Stimulated activated naive CD8-positive, alpha-beta T cell treated with anti-CD3 and anti-CD28 coated beads, Interleukin-15, Interleukin-2, amounts not matched to agents 100 ng/mL and 50 ng/mL, for 24 hours (primary cell): ENCODE data around the gene USP10.
"Not testable (repeated sequence)": the region's sequence is repeated elsewhere in the genome, so short reads cannot be mapped to it uniquely, and the experiment has no call there.

ENCODE experiments used
- H3K27ac Mint-ChIP-seq: one replicate; pipeline ENCODE4 v1.8.0; 2021; ENCODE audit warnings: mild to moderate bottlenecking, mixed read lengths
- H3K27me3 Mint-ChIP-seq: one replicate; pipeline ENCODE4 v1.8.0; 2021; ENCODE audit warnings: mixed read lengths
- H3K36me3 Mint-ChIP-seq: one replicate; pipeline ENCODE4 v1.8.0; 2021; ENCODE audit warnings: low read depth, mixed read lengths
- H3K4me1 Mint-ChIP-seq: one replicate; pipeline ENCODE4 v1.8.0; 2021; ENCODE audit warnings: low read depth, mixed read lengths
- H3K4me3 Mint-ChIP-seq: one replicate; pipeline ENCODE4 v1.8.0; 2021; ENCODE audit warnings: mild to moderate bottlenecking, mixed read lengths
- H3K9me3 Mint-ChIP-seq: one replicate; pipeline ENCODE4 v1.8.0; 2021; ENCODE audit warnings: mixed read lengths

The USP10 gene

DNA sequence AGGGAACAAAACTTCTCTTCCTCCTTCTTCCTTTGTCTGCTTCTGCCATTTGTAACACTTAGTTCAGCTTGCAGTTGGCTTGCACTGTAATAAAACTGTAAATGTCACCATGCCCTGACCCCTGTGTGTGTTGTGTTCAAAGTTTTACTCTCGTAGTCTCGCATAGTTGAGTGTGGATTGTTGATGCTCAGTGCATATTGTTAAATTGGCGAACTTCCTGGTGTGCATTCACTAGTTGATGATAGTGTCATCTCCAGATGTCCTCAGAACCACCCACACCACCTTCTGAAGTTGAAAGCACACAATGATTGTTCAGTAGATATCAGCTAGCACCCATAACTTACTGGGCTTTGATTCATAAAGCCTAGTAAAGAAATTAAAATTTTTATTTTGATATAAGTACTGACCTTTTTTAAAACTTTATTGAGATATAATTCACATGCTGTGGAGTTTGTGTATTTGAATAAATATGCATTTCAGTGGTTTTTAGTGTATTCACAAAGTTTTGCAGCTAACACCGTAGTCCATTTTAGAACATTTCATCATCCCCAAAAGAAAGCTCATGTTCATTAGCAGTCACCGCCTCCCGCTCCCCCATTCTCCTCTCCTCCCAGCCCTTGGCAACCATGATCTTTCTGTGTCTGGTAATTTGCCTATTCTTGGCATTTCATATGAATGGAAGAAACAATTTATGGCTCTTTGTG is 25.0 kb downstream of the USP10 start:
- H3K27ac Mint-ChIP-seq: peak overlapping the region; percentile 53
- H3K4me3 Mint-ChIP-seq: peak overlapping the region; percentile 8

DNA sequence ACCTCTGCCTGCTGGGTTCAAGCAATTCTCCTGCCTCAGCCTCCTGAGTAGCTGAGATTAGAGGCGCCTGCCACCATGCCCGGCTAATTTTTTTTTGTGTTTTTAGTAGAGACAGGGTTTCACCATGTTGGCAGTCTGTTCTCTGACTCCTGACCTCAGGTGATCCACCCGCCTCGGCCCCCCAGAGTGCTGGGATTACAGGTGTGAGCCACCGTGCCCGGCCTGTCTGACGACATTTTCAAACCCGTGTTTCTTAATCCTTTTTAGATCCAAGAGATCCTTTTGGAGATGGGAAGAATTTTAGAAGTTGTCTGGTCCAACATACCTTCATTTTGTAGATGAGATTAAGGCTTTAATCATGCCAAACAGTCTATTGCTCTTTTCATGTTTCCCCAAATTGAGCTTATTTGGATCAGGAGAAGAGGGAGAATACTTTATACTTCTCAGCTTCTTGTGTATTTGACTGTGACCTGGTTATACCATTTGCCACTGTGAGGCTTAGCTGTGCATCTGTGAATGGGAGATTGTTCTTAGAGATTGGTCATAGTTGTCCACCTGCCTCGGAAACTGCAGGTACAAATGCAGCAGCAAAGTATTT is 25.8 kb downstream of the USP10 start:
- Mint-ChIP-seq H3K27ac (peak overlapping the region; percentile 23), H3K4me3 (peak overlapping the region; percentile 70), H3K4me1 (peaks cover 85% of the 10 kb centered on the region), H3K27me3 (no peaks in the 10 kb centered on the region), H3K36me3 (peaks cover 15% of the 10 kb centered on the region), H3K9me3 (no peaks in the 10 kb centered on the region)

More for the DNA sequence above, 25.0 kb downstream of the USP10 start:
- Mint-ChIP-seq H3K9me3 (no peaks in the 10 kb centered on the region), H3K4me1 (peaks cover 80% of the 10 kb centered on the region), H3K27me3 (no peaks in the 10 kb centered on the region), H3K36me3 (peaks cover 19% of the 10 kb centered on the region)

DNA sequence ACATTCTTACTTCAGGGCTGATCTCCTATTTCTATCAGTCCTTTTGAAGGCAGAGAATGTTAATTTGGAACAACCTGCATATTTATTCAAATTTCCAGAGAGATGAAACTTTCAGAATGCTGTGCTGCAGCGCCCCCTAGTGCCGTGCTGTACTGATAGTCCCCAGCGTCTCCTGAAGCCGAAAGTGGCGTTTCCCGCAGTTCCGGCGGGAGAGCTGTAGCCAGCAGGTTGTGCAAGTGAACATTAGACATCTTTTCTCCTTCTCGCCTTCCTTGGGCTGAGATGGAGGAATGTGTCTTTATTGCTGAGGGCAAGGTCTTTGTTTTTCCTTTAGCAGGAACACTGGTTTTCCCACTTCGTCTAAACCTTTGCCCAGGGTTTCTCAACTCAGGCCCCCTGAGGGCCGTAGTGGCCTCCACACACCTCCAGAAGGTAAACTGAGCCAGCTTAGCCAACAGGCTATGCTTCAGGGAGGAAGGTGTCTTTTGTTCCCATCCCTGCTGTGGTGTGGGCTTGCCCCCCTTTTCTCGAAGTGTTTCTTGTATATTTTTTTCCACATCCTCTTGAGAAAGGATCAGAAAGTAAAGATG is 26.4 kb downstream of the USP10 start:
- Mint-ChIP-seq H3K27ac (peak overlapping the region; percentile 76), H3K4me1 (peaks cover 89% of the 10 kb centered on the region), H3K27me3 (no peaks in the 10 kb centered on the region), H3K36me3 (peaks cover 15% of the 10 kb centered on the region), H3K4me3 (peak overlapping the region; percentile 70), H3K9me3 (no peaks in the 10 kb centered on the region)

DNA sequence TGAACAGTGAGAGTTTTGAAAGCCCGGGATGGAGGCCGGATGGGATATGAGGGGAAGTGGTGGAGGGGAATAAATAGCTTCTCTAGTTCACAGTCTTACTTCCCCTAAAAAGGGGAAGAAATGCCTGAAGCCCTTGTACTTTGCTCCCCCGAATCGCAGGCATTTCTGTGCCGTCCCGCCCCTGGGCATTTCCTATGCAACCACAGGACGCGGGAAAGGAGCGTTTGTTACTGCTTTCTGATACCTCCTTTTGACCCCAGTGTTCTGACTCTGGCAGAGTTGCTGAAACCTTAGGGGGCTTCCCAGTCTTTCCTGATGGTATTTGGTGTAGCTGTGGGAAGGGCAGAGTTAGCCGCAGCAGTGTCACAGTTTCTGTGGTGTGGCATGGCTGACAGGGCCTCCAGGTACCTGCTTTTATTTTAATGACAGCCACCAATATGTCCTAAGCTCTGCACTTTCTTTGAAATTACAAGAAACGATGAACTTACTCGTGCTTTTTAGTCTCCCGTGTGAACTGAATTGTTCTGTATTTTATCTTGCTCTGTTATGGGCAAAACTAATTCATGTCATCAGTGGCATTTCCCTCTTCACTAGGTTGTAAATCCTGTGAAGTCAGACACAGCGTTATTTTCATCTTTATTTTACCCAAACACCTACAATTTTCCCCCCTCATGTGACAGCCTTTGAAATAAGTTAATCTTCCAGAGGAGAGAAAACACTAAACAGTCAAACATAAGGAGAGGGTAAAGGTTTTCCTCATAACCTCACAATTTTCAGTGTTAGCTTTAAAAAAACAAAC is 27.1 kb downstream of the USP10 start:
- Mint-ChIP-seq H3K4me1 (peaks cover 94% of the 10 kb centered on the region), H3K36me3 (peaks cover 13% of the 10 kb centered on the region), H3K27ac (peak overlapping the region; percentile 76), H3K9me3 (no peaks in the 10 kb centered on the region), H3K27me3 (no peaks in the 10 kb centered on the region), H3K4me3 (peak overlapping the region; percentile 70)

DNA sequence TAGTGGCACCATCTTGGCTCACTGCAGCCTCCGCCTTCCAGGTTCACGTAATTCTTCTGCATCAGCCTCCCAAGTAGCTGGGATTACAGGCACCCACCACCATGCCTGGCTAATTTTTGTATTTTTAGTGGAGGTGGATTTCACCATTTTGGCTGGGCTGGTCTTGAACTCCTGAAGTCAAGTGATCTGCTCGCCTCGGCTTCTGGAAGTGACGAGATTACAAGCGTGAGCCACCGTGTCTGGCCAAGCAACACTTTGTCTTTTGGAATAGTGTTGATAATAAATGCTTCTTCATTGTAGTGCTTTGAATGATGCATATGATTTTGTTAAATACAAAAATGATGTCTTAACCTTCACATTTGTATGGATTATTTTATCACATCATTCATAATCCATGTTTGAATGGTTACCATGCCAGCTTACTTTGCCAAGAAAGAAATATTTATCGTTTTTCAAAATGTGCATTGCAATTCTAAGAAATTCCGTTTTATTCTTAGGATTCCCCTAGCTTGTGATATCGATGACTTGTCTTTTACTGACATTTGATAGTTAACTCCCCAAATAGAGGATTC is 29.1 kb downstream of the USP10 start:
- peaks cover 84% of the 10 kb centered on the region for H3K4me1 Mint-ChIP-seq
- H3K27ac Mint-ChIP-seq: no peak overlapping the region
- no peak overlapping the region for H3K4me3 Mint-ChIP-seq

DNA sequence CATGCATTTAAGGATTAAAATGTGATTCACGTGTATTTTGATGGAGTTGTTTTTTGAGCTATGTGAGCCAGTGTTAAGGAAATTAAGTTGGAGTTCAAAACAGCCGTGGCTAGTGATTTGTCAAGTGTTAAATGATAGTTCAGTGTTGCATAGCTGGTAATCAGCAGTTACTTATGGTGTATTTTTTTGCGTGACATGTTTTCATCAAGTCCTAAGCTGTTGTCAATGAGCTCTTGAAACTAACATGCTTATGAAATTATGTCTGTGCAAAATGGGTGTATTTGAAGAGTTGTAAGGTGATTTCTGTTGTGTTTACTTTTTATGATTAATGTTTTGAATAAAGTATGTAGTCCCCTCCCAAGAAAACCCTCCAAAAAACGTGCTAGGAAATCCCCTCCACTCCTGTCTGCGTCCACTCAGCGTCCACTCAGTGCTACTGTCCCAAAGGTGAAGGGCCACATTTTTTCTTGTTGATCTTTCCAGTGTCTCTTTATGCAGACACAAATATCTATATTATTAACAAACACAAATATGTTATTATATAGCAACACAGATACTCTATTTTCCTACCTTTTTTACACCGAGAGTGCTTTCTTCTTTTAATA is 30.0 kb downstream of the USP10 start:
- Mint-ChIP-seq H3K36me3 (peaks cover 21% of the 10 kb centered on the region), H3K27ac (peak overlapping the region; percentile 49), H3K4me3 (peak overlapping the region; percentile 35), H3K4me1 (peaks cover 80% of the 10 kb centered on the region), H3K9me3 (no peaks in the 10 kb centered on the region), H3K27me3 (no peaks in the 10 kb centered on the region)

More for the DNA sequence above, 29.1 kb downstream of the USP10 start:
- Mint-ChIP-seq H3K36me3 (peaks cover 16% of the 10 kb centered on the region), H3K9me3 (no peaks in the 10 kb centered on the region), H3K27me3 (no peaks in the 10 kb centered on the region)

DNA sequence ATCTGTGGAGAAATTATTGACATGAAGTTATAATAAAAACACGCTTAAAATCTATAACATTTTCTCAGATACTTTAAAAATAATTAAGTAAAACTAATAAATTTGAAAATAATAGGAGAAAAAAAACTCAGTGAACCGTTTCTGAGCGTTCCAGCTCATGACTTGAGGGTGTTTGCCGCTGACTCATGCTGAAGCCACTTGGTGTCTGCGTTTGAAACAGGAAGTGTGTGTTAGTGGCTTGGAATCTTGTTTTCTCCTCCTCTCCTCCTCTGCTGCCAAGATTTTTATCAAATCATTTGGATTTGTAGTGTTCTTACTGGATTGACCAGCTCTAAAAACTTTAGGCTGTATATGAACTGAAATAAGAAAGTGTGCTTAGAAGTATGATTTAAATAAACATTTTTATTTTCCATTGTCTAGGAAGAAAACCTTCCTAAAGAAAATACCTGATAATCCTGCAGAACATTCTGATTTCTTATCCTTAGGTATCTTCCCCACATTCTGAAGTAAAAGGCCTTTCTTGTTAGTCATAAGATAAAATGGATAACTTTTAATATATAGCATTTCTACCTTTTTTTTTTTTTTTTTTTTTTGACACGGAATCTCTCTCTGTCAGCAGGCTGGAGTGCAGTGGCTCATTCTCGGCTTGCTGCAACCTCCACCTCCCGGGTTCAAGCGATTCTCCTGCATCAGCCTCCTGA is 30.8 kb downstream of the USP10 start:
- Mint-ChIP-seq H3K27me3 (no peaks in the 10 kb centered on the region), H3K4me1 (peaks cover 77% of the 10 kb centered on the region), H3K36me3 (peaks cover 25% of the 10 kb centered on the region), H3K9me3 (no peaks in the 10 kb centered on the region), H3K27ac (peak overlapping the region; percentile 40), H3K4me3 (peak overlapping the region; percentile 62)

DNA sequence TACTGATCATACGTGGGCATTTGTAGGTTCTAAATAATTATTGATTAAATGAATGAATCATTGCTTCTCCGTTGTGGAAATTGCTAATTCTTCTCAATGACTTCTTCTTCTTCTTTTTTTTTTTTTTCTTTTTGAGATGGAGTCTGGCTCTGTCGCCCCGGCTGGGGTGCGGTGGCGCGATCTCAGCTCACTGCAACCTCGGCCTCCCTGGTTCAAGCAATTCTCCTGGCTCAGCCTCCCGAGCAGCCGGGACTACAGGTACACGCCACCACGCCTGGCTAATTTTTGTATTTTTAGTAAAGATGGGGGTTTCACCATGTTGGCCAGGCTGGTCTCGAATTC is 32.5 kb downstream of the USP10 start:
- peaks cover 76% of the 10 kb centered on the region for H3K4me1 Mint-ChIP-seq
- H3K4me3 Mint-ChIP-seq, H3K27me3 Mint-ChIP-seq, H3K27ac Mint-ChIP-seq, H3K9me3 Mint-ChIP-seq: not testable (repeated sequence)
- H3K36me3 Mint-ChIP-seq: peaks cover 26% of the 10 kb centered on the region

DNA sequence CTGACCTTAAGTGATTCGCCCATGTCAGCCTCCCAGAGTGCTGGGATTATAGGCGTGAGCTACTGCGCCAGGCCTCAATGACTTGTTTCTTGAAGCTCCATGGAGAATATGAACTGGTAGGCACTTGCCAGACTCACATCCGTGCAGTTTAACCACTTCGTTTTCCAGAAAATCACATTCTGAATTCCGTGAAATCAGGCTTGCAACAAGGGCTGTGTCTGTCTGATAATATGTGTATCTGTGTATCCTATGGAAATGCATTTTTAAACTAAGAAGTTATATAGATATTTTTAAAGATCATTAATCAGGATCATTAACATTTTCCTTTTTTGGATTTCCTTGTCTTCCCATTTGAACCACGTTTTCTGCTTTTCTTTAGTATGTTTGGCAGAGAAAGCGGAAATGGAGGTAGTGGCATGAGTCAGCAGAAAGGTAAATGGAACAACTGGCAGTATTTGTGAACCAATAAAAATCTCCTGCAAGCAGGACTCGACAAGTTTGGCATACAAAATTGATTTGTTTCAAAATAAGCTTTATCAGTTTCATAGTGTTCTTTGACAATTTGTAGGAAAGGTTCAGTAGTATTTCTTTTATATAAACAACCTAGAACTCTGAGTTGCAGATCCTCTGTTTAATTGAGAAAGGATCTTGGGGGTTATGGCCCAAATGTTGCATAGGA is 33.0 kb downstream of the USP10 start:
- Mint-ChIP-seq H3K36me3 (peaks cover 25% of the 10 kb centered on the region), H3K27ac (no peak overlapping the region), H3K27me3 (no peaks in the 10 kb centered on the region), H3K9me3 (no peaks in the 10 kb centered on the region), H3K4me3 (no peak overlapping the region), H3K4me1 (peaks cover 76% of the 10 kb centered on the region)

DNA sequence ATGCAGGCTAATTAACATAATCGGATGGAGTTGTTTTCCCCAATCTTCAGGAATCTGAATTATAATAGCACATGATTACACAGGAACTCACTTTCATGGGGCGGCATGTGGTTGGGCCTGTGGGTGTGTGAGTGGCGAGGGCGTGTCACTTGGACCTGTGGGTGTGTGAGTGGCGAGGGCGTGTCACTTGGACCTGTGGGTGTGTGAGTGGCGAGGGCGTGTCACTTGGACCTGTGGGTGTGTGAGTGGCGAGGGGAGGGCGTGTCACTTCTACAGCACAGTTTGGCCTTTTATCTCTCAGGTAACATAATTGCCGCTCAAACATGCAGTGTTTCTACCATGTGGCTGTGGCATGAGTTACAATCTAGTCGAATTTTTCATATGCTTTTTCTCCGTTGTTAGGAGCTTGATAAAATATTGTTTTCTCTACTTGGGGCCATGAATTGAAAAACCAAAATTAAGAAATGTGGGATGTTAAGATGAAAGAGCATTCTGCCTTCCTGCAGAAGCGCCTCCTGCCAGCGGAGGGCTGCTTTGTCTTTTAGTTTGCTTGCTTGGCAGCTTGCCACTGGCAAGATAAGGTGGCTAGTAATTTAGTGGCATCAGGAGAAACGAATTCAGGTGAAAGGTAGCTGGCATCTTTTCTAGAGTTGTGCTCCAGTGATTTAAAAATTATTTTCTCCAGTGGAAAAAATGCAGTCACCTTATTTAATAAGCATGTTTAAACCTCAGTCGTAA is 36.2 kb downstream of the USP10 start:
- H3K4me1 Mint-ChIP-seq: peaks cover 75% of the 10 kb centered on the region
- H3K27me3 Mint-ChIP-seq: no peaks in the 10 kb centered on the region
- no peak overlapping the region for H3K4me3 Mint-ChIP-seq
- peaks cover 29% of the 10 kb centered on the region for H3K36me3 Mint-ChIP-seq
- H3K9me3 Mint-ChIP-seq: no peaks in the 10 kb centered on the region
- H3K27ac Mint-ChIP-seq: peak overlapping the region; percentile 47

DNA sequence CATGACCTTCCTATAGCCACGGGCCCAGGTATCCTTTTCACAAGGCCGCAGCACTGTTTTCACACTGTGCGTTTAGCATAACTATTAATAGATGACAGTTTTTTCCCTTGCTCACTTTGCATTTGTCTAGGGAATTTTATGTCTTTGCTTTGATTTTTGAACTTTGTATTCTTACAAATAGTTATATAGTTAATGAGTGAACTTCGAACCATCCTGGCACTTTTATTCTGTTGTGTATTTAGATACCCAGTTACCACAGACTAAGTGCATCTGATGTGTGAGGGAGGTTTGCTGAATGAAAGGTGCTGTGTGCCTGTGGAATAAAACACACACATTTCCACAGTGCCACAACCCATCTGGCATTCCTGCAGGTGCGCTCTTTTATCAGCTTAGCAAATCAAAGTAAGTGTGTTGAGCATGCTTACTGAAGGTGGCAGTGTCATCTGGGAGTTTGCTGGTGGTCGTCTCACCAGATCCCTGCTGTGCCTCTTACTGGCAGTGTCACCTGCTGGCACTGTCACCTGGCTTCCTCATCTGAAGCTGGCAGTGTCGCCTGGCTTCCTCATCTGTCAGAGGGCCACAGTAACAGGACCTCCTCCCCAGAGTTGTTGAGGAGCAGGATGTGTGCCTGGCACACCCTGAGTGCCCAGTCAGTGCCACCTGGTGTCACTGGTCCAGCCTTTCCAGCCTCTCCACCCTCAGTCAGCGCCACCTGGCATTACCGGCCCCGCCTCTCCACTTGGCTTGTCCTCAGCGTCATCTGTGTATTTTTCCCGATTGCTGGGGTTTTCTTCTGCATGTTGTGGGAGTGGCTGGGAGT is 37.6 kb downstream of the USP10 start:
- peaks cover 40% of the 10 kb centered on the region for H3K36me3 Mint-ChIP-seq
- no peaks in the 10 kb centered on the region for H3K9me3 Mint-ChIP-seq
- H3K27ac Mint-ChIP-seq: peak overlapping the region; percentile 65
- H3K27me3 Mint-ChIP-seq: no peaks in the 10 kb centered on the region
- H3K4me1 Mint-ChIP-seq: peaks cover 77% of the 10 kb centered on the region
- no peak overlapping the region for H3K4me3 Mint-ChIP-seq

DNA sequence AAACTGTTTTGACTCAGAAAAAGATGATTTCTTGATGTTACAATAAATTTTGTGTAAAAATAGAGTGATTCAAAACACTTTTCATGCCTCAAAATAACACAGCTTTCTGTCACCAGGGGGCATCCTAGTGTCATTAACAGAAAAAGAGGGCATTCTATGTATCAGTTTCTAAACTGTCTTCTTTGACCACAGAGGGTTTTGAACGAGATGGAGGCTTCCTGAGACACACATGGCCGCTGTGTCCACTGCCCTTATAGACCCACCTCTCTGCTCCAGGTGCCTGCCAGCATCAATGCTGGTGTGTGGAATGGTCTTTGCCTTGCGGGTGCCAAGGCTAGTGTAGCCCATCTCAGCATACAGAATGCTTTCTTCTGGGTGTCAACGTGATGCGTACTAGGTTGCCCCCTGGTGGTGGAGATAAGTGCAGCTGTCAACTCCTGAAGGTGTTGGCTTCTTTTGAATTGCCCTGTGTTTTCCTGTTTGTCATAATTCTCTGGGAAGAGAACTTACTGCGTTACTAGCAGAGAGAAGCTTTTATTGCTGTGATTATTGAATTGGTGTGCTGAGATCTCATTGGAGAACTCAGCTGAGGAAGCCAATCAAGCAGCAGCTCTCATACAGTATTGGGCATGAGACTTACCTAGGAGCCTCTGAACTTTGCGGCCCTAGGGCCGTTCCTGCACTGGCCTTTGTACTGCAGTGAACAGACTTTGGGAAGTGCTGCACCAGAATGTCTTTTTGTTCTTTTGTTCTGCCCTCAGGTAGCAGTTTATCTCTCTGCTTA is 38.6 kb downstream of the USP10 start:
- Mint-ChIP-seq H3K4me3 (no peak overlapping the region), H3K27ac (no peak overlapping the region), H3K36me3 (peaks cover 36% of the 10 kb centered on the region), H3K9me3 (no peaks in the 10 kb centered on the region), H3K27me3 (no peaks in the 10 kb centered on the region), H3K4me1 (peaks cover 71% of the 10 kb centered on the region)
